T-cell (primary cell): Measurements from ENCODE around the gene MCRS1. TPM values are rescaled to one million over a fixed set of nuclear protein-coding genes. Genes with fewer than 3 reads are reported as not detected.
"Not testable (repeated sequence)": the region's sequence is repeated elsewhere in the genome, so short reads cannot be mapped to it uniquely, and the experiment has no call there.

ENCODE experiments used
- ATAC-seq, 4 experiments: fragments of 200-7000 bp in 3 of 4; fragments of 150-1000 bp in 1 of 4; cut with Tn5 transposase; replicated peaks in 1 of 4; 1 replicate in 3 of 4; 2 replicates in 1 of 4; pipeline ENCODE4 v1.10.0; 2021; ENCODE audit warnings: moderate library complexity in 3 of 4, mild to moderate bottlenecking in 2 of 4, moderate number of reproducible peaks in 1 of 4
- CTCF ChIA-PET, 2 donors: fragments of 300-600 bp; sonication (Branson Sonifier 250); formaldehyde crosslinking; loops; one replicate each; lab custom pipeline; 2022; ENCODE audit warnings: antibody characterized with exemption in 2 of 2; lab: Charles Lee
- POLR2A ChIA-PET, 2 donors: fragments of 300-600 bp; sonication (Branson Sonifier 250); formaldehyde crosslinking; loops; one replicate each; lab custom pipeline; 2022; ENCODE audit warnings: antibody characterized with exemption in 2 of 2; lab: Charles Lee
- DNase-seq, 35 experiments: peaks; one replicate each; pipeline versions ENCODE4 v3.0.0 to v3.0.0-alpha.2; 2013 to 2023
- H3K27ac ChIP-seq: one replicate; pipeline ENCODE4 v1.5.1; 2013; ENCODE audit warnings: low read length
- H3K27me3 ChIP-seq, 2 experiments: replicated peaks in 1 of 2; 1 replicate in 1 of 2; 2 replicates in 1 of 2; pipeline versions ENCODE4 v1.6.1 to v1.7.0; 2013; ENCODE audit warnings: low read length in 1 of 2, mixed read lengths in 1 of 2; ENCODE audit not compliant: control insufficient read depth in 2 of 2, insufficient read depth in 2 of 2; ENCODE audit errors: extremely low read depth in 1 of 2
- H3K36me3 ChIP-seq, 2 donors: 1 replicate in 1 of 2; 2 replicates in 1 of 2; pipeline versions ENCODE4 v1.6.1 to v1.7.0; 2013; ENCODE audit warnings: low read length in 1 of 2; ENCODE audit not compliant: control insufficient read depth in 2 of 2, insufficient read depth in 1 of 2; ENCODE audit errors: extremely low read depth in 1 of 2
- H3K4me1 ChIP-seq, 2 experiments: 1 replicate in 1 of 2; 2 replicates in 1 of 2; pipeline versions ENCODE4 v1.6.1 to v1.7.0; 2013; ENCODE audit warnings: low read length in 2 of 2, mixed read lengths in 1 of 2; ENCODE audit not compliant: insufficient read depth in 2 of 2, control insufficient read depth in 1 of 2; ENCODE audit errors: extremely low read depth in 1 of 2
- H3K4me3 ChIP-seq, 2 donors: 1 replicate in 1 of 2; 2 replicates in 1 of 2; pipeline versions ENCODE4 v1.5.1 to v1.7.0; 2013; ENCODE audit warnings: mild to moderate bottlenecking in 2 of 2, low read length in 1 of 2, moderate library complexity in 1 of 2; ENCODE audit not compliant: control insufficient read depth in 1 of 2; ENCODE audit errors: extremely low read depth in 1 of 2
- H3K9me3 ChIP-seq: 2 replicates; pipeline ENCODE4 v1.7.0; 2013
- H3K27ac Mint-ChIP-seq, 2 donors: one replicate each; pipeline ENCODE4 v1.8.0; 2020 to 2021; ENCODE audit warnings: mild to moderate bottlenecking in 2 of 2, mixed read lengths in 2 of 2
- H3K27me3 Mint-ChIP-seq, 2 donors: one replicate each; pipeline ENCODE4 v1.8.0; 2021 to 2022; ENCODE audit warnings: mixed read lengths in 2 of 2
- H3K36me3 Mint-ChIP-seq: one replicate; pipeline ENCODE4 v1.8.0; 2021; ENCODE audit warnings: mixed read lengths
- H3K4me1 Mint-ChIP-seq, 3 donors: one replicate each; pipeline ENCODE4 v1.8.0; 2020 to 2022; ENCODE audit warnings: mixed read lengths in 3 of 3, mild to moderate bottlenecking in 1 of 3
- H3K4me3 Mint-ChIP-seq, 3 donors: one replicate each; pipeline ENCODE4 v1.8.0; 2020 to 2022; ENCODE audit warnings: mild to moderate bottlenecking in 3 of 3, mixed read lengths in 3 of 3, moderate library complexity in 3 of 3
- H3K9me3 Mint-ChIP-seq, 3 donors: one replicate each; pipeline ENCODE4 v1.8.0; 2020 to 2022; ENCODE audit warnings: mixed read lengths in 3 of 3
- WGBS: methylation state at CpG from one replicate; pipeline ENCODE4 v1.1.5; 2013; ENCODE audit warnings: missing lambda C conversion rate; ENCODE audit not compliant: insufficient coverage; 5-methylcytosine and 5-hydroxymethylcytosine counted together
- total RNA-seq, 35 experiments: library from RNA in 6 of 35; stranded (reverse) in 6 of 35; fragments of 120-200 nt in 1 of 35; gene quantifications; one replicate each; pipeline versions ENCODE4 v1.2.1 to v1.2.4 and lab custom pipeline; 2013 to 2026

MCRS1 gene
- total RNA-seq, 5 donors from 2014 or later (not counting 1 experiment from before 2014, with no cell fraction given) = 66.1 to 89.0 (median 85.7) TPM

DNA sequence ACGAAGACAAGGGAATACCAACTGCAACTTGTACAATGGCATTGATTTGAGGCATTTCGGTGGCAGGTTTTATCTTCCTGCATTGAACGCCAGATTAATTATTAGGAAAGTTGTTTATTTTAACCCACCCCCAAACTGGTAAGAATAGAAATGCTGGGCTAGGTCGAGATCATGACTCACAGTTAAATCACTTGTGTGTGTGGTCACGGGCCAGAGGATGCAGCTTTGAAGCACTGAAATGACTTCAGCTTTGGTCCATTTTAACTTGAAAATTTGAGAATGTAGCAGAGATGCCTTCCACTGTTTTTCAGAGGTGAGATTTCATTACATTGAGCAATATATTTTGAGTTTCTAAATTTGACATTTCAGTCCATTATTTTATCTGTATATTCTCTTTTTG is 52.7 kb downstream of the MCRS1 start:
- DNase-seq (no peak), ATAC-seq (no peak)
- Mint-ChIP-seq H3K36me3 (no peaks in the 10 kb centered on the region), H3K27ac (no peak overlapping the region), H3K9me3 (no peaks in the 10 kb centered on the region), H3K27me3 (no peaks in the 10 kb centered on the region), H3K4me1 (peaks cover 0 to 2% (median 0%) of the 10 kb centered on the region in 3 donors), H3K4me3 (no peak overlapping the region)
- no peak overlapping the region for H3K27ac ChIP-seq
- ChIA-PET POLR2A (interaction anchor here in 1 of 2 donors (0.6 kb wide), 1 partner anchor 104 kb away, joined by 3 read pairs; no protein-coding TSS in a partner anchor), CTCF (interaction anchor here (0.6 to 8.3 kb wide), 12 partner anchors 20 to 226 kb away, joined by 3 to 209 read pairs (median 12); partner anchors contain the start of genes DNAJC22 (in 1 of the 2) and SPATS2 (in 1 of the 2))
- 83% methylated on average over 1 of the region's 5 CpGs for WGBS
- no peaks in the 10 kb centered on the region for H3K36me3 ChIP-seq
- H3K4me3 ChIP-seq = no peak overlapping the region
- H3K4me1 ChIP-seq = peaks cover 0 to 2% of the 10 kb centered on the region in 2 experiments
- no peaks in the 10 kb centered on the region for H3K27me3 ChIP-seq
- no peaks in the 10 kb centered on the region for H3K9me3 ChIP-seq

DNA sequence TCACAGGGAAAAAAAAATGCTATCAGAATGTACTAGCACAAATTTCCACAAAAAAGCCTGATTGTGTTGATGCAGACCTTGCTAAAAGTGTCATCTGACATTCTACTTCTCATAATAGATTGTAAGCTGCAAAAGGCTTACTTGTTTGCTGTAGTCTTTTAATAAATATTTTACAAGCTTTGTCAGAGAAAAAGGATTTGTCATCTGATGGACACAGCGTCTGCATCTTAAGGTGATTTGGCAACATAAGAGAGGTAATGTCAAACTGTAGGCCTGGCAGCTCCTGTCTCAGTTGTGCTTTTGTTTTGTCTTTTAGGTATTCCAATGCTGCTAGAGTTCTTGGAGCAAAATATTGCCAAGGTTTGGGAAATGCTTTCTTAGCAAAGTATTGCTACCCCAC is 55.4 kb downstream of the MCRS1 start:
- H3K27me3 Mint-ChIP-seq = no peaks in the 10 kb centered on the region
- H3K4me3 Mint-ChIP-seq = no peak overlapping the region
- CTCF ChIA-PET = interaction anchor here (0.8 to 8.3 kb wide), 9 partner anchors 16 to 224 kb away, joined by 3 to 209 read pairs (median 9); partner anchors contain the start of genes DNAJC22 (in 1 of the 2) and TROAP (in 1 of the 2)
- Histone ChIP-seq H3K4me3 (no peak overlapping the region), H3K27me3 (no peaks in the 10 kb centered on the region), H3K4me1 (peaks cover 0 to 2% of the 10 kb centered on the region in 2 experiments), H3K36me3 (no peaks in the 10 kb centered on the region), H3K27ac (no peak overlapping the region), H3K9me3 (no peaks in the 10 kb centered on the region)
- ATAC-seq (no peak), DNase-seq (no peak)
- H3K27ac Mint-ChIP-seq = no peak overlapping the region
- peaks cover 0 to 2% (median 0%) of the 10 kb centered on the region in 3 donors for H3K4me1 Mint-ChIP-seq
- POLR2A ChIA-PET = interaction anchor here in 1 of 2 donors (0.7 kb wide), 1 partner anchor 154 kb away, joined by 8 read pairs; no protein-coding TSS in a partner anchor
- WGBS = 82% methylated on average over 1 of the region's 1 CpG
- no peaks in the 10 kb centered on the region for H3K36me3 Mint-ChIP-seq
- no peaks in the 10 kb centered on the region for H3K9me3 Mint-ChIP-seq

DNA sequence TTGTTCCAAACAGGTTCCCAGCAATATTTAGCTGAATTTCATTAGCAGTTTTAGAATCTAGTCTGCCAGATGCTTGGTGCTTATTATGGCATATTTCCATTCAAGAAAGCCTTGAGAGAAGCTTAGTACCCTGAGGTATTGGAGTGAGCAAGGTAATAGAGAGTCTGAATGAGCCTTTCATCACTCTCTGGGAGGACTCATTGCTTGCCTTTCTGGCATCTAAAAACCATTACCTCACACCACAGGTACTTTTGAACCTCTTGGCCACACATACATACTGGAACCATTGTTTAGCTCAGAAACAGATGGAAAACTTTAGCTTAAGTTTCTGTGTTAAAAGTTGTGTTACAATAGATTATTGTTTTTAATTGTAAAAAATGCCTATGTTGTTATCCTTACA is 56.5 kb downstream of the MCRS1 start:
- CTCF ChIA-PET = interaction anchor here (0.6 to 8.3 kb wide), 8 partner anchors 9 to 260 kb away, joined by 3 to 209 read pairs (median 8); partner anchors contain the start of gene SPATS2 (in 1 of the 2)
- Mint-ChIP-seq H3K36me3 (peaks cover under 1% of the 10 kb centered on the region), H3K4me1 (peaks cover 0 to 2% (median 0%) of the 10 kb centered on the region in 3 donors), H3K27ac (no peak overlapping the region), H3K9me3 (no peaks in the 10 kb centered on the region), H3K27me3 (no peaks in the 10 kb centered on the region), H3K4me3 (no peak overlapping the region)
- Histone ChIP-seq H3K27me3 (no peaks in the 10 kb centered on the region), H3K9me3 (no peaks in the 10 kb centered on the region), H3K4me1 (peaks cover 0 to 2% of the 10 kb centered on the region in 2 experiments), H3K27ac (no peak overlapping the region), H3K36me3 (no peaks in the 10 kb centered on the region), H3K4me3 (no peak overlapping the region)
- POLR2A ChIA-PET = interaction anchor here in 1 of 2 donors (0.6 kb wide), 1 partner anchor 150 kb away, joined by 3 read pairs; no protein-coding TSS in a partner anchor
- ATAC-seq (no peak), DNase-seq (no peak)

DNA sequence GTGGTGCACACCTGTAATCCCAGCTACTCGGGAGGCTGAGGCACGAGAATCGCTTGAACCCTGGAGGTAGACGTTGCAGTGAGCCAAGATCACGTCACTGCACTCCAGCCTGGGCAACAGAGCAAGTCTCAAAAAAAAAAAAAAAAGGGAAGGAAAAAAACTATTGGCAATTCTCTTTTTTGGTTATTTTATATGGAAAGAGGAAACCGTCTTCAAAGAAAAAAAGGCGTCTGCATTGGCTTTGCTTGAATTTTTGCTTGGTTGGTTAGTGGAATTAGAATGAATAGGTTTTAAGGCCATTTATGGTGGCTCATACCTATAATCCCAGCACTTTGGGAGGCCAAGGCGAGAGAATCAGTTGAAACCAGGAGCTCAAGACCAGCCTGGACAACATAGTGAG is 58.3 kb downstream of the MCRS1 start:
- not testable (repeated sequence) for ATAC-seq, H3K4me1 ChIP-seq, H3K36me3 ChIP-seq, H3K4me3 ChIP-seq, H3K9me3 Mint-ChIP-seq, H3K27me3 Mint-ChIP-seq, H3K4me3 Mint-ChIP-seq, H3K27me3 ChIP-seq, H3K4me1 Mint-ChIP-seq, DNase-seq, H3K36me3 Mint-ChIP-seq, H3K27ac ChIP-seq, H3K27ac Mint-ChIP-seq, H3K9me3 ChIP-seq
- ChIA-PET CTCF (interaction anchor here (0.7 to 8.3 kb wide), 7 partner anchors 8 to 1455 kb away, joined by 3 to 209 read pairs (median 3); partner anchors contain the start of gene PRPH (in 1 of the 2)), POLR2A (interaction anchor here (0.6 to 0.7 kb wide), 3 partner anchors 41 to 146 kb away, joined by 3 to 10 read pairs (median 4); no protein-coding TSS in a partner anchor)
- WGBS = 98% methylated on average over 5 of the region's 8 CpGs

Other genes starting within 250 kb of the MCRS1 start
- gene TROAP, start 244.9 kb downstream of the MCRS1 start, total RNA-seq = 1 to 10 TPM in 4 of 5 donors, under 1 TPM in 1; 0.98 to 1.9 (median 1.3) TPM
- not detected for gene C1QL4, start 231.0 kb downstream of the MCRS1 start, total RNA-seq
- gene DNAJC22, start 221.3 kb downstream of the MCRS1 start, total RNA-seq = under 1 TPM in 1 of 5 donors, not detected in 4; 0.07 TPM
- 10 to 100 TPM in 1 of 5 donors, 1 to 10 TPM in 4; 5.4 to 11.4 (median 7.4) TPM for gene SPATS2, start 200.7 kb downstream of the MCRS1 start, total RNA-seq
- gene KCNH3, start 29.1 kb downstream of the MCRS1 start, total RNA-seq = 1 to 10 TPM; 3.4 to 8.0 (median 5.5) TPM
- gene FAM186B, start 37.5 kb upstream of the MCRS1 start, total RNA-seq = under 1 TPM in 4 of 5 donors, not detected in 1; 0.32 to 0.65 (median 0.34) TPM
- 10 to 100 TPM in 4 of 5 donors, 1 to 10 TPM in 1; 7.4 to 18.0 (median 16.5) TPM for gene PRPF40B, start 55.4 kb upstream of the MCRS1 start, total RNA-seq
- 10 to 100 TPM; 34.2 to 45.5 (median 41.1) TPM for gene FMNL3, start 139.3 kb upstream of the MCRS1 start, total RNA-seq
- gene TMBIM6, start 173.4 kb upstream of the MCRS1 start, total RNA-seq = 100 to 1,000 TPM; 333 to 426 (median 401) TPM